ENCODE results near the gene SDC4.
A peak's percentile ranks its signal among the peaks of the same experiment; 100 is the strongest.

The SDC4 gene

DNA sequence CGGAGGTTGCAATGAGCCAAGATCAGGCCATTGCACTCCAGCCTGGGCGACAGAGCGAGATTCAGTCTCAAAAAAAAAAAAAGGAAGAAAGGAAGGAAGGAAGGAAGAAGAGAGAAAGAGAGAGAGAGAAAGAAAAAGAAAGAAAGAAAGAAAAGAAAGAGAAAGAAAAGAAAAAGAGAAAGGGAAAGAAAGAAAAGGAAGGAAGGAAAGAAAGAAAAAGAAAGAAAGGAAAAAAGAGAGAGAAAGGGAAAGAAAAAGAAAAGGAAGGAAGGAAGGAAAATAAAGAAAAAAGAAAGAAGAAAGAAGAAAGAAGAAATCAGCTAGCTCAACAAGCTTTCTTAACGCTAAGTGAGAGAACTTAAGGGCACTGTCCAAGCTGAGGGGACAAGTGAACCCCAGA lies 32.6 kb downstream of the SDC4 start:
- no peak for DNase-seq (ENCODE audit: low spot score in 2 of 2)
- Histone ChIP-seq H3K27me3 (ENCODE audit: low read depth) (no peaks in the 10 kb centered on the region), H3K9me3 (no peaks in the 10 kb centered on the region), H3K36me3 (replicated peaks) (no peaks in the 10 kb centered on the region), H3K4me1 (no peaks in the 10 kb centered on the region), H3K4me3 (no peak overlapping the region)
- in situ Hi-C loops (cut with MboI; ENCODE audit: low sequenced_read_pairs) = loop anchor here (10.0 kb wide), 2 partner anchors 119 to 459 kb away; no protein-coding TSS in a partner anchor

DNA sequence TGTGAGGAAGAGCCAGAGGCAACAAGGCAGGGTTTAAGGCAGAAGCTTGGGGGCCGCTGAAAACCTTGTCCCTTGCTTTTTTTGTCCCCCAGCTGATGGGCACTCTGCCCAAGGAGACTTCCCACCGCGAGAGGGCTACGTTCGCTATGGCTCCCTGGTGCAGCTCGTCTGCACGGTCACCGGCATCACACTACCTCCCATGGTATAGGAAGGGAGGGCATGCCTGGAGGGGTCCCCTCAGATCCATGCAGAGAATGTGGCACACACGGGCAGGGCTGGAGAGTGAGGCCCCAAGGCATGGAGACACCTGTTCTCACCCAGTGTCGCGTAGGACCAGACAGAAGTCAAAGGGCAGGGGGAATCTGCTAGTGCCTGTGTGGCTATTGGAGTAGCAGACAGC lies 34.3 kb downstream of the SDC4 start:
- in situ Hi-C loops (cut with MboI; ENCODE audit: low sequenced_read_pairs) = loop anchor here (10.0 kb wide), 2 partner anchors 121 to 461 kb away; no protein-coding TSS in a partner anchor
- H3K36me3 ChIP-seq (replicated peaks) = no peaks in the 10 kb centered on the region
- no peaks in the 10 kb centered on the region for H3K9me3 ChIP-seq
- no peak overlapping the region for H3K4me3 ChIP-seq
- no peaks in the 10 kb centered on the region for H3K27me3 ChIP-seq (ENCODE audit: low read depth)
- DNase-seq (ENCODE audit: low spot score in 2 of 2) = no peak
- no peaks in the 10 kb centered on the region for H3K4me1 ChIP-seq

DNA sequence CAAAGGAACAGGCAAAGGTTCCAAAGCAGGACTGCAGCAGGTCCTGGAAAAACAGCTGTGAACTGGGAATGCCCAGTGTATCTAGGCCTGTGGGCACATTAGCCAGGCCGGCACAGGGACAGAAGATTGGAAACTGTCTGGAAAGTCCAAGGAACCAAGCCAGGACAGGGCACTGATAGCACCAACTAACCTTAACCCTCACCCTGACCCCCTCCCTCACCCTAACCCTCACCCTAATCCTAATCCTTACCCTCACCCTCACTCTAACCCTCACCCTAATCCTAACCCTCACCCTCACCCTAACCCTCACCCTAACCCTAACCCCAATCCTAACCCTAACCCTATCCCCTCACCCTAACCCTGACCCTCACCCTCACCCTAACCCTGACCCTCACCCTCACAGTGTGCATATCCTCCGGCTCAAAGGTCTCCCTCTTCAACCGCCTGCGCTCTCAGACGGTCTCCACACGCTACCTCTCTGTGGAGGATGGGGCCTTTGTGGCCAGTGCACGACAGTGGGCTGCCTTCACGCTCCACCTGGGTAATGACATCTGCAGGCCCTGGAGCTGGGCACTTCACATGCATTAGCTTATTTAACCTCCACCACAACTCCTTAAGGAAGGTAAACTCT lies 35.0 kb downstream of the SDC4 start:
- Histone ChIP-seq H3K4me3 (no peak overlapping the region), H3K27me3 (ENCODE audit: low read depth) (no peaks in the 10 kb centered on the region), H3K4me1 (no peaks in the 10 kb centered on the region), H3K36me3 (replicated peaks) (no peaks in the 10 kb centered on the region), H3K9me3 (no peaks in the 10 kb centered on the region)
- no peak for DNase-seq (ENCODE audit: low spot score in 2 of 2)
- in situ Hi-C loops (cut with MboI; ENCODE audit: low sequenced_read_pairs) = loop anchor here (10.0 kb wide), 2 partner anchors 122 to 462 kb away; no protein-coding TSS in a partner anchor

DNA sequence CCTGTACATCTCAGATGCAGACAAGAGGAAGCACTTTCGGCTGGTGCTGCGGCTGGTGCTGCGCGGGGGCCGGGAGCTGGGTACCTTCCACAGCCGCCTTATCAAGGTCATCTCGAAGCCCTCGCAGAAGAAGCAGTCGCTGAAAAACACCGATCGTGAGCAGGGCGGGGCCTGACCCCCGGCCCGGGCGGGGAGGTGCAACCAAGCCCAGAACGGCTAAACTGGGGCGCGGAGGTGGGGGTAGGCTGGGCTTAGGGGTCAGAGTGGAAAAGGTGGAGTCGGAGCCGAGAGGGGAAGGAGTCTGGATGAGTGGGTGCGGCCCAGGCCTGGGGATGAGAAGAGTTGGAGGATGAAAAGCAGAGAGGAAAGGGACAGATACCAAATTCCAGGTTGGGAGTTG lies 36.0 kb downstream of the SDC4 start:
- Histone ChIP-seq H3K4me1 (no peaks in the 10 kb centered on the region), H3K4me3 (no peak overlapping the region), H3K27me3 (ENCODE audit: low read depth) (no peaks in the 10 kb centered on the region), H3K36me3 (replicated peaks) (no peaks in the 10 kb centered on the region), H3K9me3 (no peaks in the 10 kb centered on the region)
- in situ Hi-C loops (cut with MboI; ENCODE audit: low sequenced_read_pairs) = loop anchor here (10.0 kb wide), 2 partner anchors 123 to 463 kb away; no protein-coding TSS in a partner anchor
- DNase-seq (ENCODE audit: low spot score in 2 of 2) = no peak

DNA sequence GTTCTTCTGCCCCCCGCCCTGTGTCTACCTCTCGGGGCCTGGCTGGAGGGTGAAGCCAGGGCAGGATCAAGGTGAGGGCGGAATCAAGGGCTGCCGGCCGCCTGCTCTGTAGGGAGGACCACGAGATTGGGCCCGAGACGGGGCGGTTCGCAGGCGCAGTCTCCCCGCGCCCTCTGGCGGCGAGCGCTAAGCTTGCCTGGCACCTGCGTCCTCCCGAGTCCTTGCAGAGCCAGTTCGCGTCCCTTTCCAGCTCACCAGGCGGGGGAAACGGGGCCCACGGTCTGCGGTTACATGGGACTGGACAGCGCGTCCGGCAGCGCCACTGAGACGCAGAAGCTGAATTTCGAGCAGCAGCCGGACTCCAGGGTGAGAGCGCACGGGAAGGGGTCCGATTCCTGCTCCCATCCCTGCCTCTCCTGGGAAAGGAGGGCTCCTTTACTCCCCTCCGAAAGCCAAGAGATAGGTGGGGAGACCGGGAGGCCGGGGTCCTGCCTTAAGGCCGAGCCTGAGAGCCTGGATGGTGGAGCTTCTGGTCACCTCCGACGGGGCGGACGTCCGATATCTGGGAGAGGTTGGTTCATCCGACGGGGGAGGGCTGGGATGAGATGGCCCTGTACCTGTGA lies 36.5 kb downstream of the SDC4 start:
- DNase-seq (ENCODE audit: low spot score in 2 of 2) = peak; percentile 64 to 85
- Histone ChIP-seq H3K36me3 (replicated peaks) (no peaks in the 10 kb centered on the region), H3K4me1 (no peaks in the 10 kb centered on the region), H3K27me3 (ENCODE audit: low read depth) (no peaks in the 10 kb centered on the region), H3K9me3 (no peaks in the 10 kb centered on the region), H3K4me3 (no peak overlapping the region)
- in situ Hi-C loops (cut with MboI; ENCODE audit: low sequenced_read_pairs) = loop anchor here (10.0 kb wide), 2 partner anchors 123 to 463 kb away; no protein-coding TSS in a partner anchor

DNA sequence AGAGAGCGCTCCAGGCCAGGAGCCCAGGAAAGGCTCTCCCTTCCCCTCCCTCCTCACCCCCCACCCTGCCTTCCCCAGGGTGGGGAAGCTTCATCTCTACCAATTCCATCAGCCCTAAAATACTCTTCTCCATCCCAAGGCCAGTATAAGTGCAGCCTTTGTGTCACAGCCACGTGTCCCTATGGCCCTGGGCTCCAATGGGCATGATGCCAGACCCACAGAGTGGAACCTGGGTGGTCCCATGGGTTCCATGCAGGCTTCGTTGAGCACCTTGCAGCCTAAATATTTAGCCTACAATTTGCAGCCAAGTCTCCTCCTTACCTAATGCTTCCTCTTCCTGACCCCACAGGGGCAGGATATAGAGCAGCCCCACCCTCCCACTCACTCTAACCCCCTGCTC lies 39.1 kb downstream of the SDC4 start:
- Histone ChIP-seq H3K4me3 (no peak overlapping the region), H3K36me3 (replicated peaks) (no peaks in the 10 kb centered on the region), H3K27me3 (ENCODE audit: low read depth) (no peaks in the 10 kb centered on the region), H3K9me3 (no peaks in the 10 kb centered on the region), H3K4me1 (peaks cover 3% of the 10 kb centered on the region; the same call in 1 of the 2 replicates)
- DNase-seq (ENCODE audit: low spot score in 2 of 2) = no peak
- in situ Hi-C loops (cut with MboI; ENCODE audit: low sequenced_read_pairs) = no loop called here

DNA sequence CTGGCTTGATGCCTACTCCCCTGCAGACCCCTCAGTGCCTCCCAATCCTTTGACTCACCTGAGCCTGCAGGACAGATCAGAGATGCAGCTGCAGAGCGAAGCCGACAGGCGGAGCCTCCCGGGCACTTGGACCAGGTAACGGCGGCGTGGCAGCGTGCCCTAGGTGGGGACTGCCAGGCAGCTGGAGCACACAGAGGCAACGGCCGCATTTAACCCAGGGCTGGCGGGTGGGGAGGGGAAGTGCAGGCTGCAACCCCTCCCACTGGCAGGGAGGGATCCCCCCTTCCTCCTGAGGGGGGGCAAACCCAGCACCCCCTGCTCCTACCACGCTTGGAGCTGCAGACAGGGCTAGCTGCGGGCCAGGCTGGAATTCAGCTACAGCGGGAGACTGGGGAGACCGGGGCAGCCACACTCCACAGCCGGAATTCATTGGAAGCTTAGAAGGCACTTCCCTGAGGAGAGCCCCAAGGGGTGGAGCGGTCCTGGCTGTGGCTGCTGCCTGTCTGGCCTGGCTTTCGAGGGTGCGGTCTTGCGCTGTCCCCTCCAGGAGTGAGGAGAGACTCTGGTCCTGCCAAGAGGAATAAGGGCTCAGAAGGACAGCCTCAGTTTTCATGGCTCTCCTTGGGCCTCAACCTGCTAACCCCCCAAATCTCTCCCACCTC lies 40.0 kb downstream of the SDC4 start, which contains the start of gene MATN4:
TSS of gene MATN4 (minus strand) at position 183 of the 662 bp plus-strand sequence. CDS start 2,717 bp downstream, outside the sequence.
- Histone ChIP-seq H3K9me3 (no peaks in the 10 kb centered on the region), H3K27me3 (ENCODE audit: low read depth) (no peaks in the 10 kb centered on the region), H3K4me1 (peaks cover 3% of the 10 kb centered on the region; the same call in 1 of the 2 replicates), H3K4me3 (no peak within 1 kb of the TSS), H3K36me3 (replicated peaks) (no peaks in the 10 kb centered on the region)
- no peak for DNase-seq (ENCODE audit: low spot score in 2 of 2)
- in situ Hi-C loops (cut with MboI; ENCODE audit: low sequenced_read_pairs) = no loop called here

DNA sequence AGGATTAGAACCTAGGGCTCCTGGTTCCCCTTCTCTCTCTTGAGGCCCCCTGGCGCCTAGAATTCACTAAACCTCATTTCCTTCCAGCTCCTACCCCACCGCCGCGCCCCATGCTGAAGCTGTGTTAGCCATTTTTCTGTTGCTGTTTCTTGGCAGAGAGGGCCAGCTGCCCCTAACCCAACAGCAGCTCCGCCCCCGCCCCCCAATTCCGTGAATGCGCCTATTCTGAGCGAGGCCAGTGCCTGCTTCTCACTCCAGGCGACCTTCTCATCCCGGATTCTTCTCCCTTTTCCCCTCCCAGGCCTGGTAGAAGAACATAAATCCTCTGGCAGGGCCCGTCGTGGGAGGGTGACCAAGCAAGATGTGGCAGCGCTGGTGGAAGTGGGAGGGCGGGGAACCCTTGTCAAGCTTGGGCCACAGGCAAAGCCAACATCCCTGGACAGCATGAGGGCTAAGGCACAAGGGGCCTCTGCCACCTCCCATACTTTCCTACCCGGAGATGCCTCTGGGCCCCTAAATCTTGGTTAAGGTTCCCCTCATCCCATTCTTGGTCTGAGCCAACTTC lies 41.1 kb downstream of the SDC4 start:
- Histone ChIP-seq H3K4me3 (no peak overlapping the region), H3K4me1 (peaks cover 3% of the 10 kb centered on the region; the same call in 1 of the 2 replicates), H3K9me3 (no peaks in the 10 kb centered on the region), H3K27me3 (ENCODE audit: low read depth) (no peaks in the 10 kb centered on the region), H3K36me3 (replicated peaks) (no peaks in the 10 kb centered on the region)
- in situ Hi-C loops (cut with MboI; ENCODE audit: low sequenced_read_pairs) = no loop called here
- DNase-seq (ENCODE audit: low spot score in 2 of 2) = no peak

DNA sequence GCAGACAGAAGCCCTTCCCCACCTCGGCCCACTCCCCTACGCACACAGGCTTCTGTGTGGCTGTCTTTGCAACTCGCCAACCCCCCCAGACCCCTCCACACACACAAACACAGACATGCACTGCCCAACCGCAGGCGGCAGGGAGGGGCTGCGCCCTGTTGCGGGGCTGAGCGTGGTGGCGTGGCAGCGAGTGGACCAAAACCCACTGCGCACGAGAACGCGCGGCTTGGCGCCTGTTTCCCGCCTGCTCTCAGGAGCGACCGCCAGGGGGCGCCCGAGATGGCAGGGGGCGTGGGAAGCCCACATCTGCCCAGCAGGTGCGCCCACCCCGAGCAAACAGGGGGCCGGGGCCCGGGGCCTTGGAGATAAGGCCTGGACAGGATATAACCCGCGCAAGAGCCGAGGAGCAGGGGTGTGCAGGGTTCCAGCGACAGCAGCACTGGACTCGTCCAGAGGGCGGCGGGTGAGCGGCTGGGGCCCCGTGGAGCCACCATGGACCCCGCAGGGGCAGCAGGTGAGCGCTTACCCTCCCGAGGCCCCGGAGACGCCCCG lies 41.7 kb downstream of the SDC4 start, which contains the start of gene RBPJL:
TSS of gene RBPJL (plus strand) at position 410 of the 552 bp plus-strand sequence. CDS start at position 493, 83 bp downstream.
- in situ Hi-C loops (cut with MboI; ENCODE audit: low sequenced_read_pairs) = no loop called here
- Histone ChIP-seq H3K36me3 (replicated peaks) (no peaks in the 10 kb centered on the region), H3K9me3 (no peaks in the 10 kb centered on the region), H3K4me3 (no peak within 1 kb of the TSS), H3K4me1 (peaks cover 3% of the 10 kb centered on the region; the same call in 1 of the 2 replicates), H3K27me3 (ENCODE audit: low read depth) (no peaks in the 10 kb centered on the region)
- DNase-seq (ENCODE audit: low spot score in 2 of 2) = peak in 1 of 2 experiments; percentile 71

DNA sequence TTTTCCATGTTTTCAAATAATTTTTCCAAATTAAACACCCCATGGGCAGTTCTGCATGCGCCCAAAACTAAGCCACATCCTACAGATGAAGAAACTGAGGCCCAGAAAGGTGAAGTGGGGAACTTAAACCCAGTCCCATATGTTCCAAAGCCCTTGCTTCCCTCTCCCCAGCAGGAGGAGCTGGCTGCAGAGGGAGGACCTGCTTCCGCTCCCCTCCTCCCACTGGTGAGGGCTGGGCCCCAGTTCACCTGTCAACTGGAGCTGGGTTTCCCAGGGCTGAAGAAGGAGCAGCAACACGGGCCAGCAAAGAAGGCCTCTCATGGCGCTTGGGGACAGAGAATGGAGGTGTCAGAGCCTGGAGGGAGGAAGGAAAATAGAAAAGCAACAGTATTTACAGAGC lies 43.0 kb downstream of the SDC4 start:
- peaks cover 3% of the 10 kb centered on the region; the same call in 1 of the 2 replicates for H3K4me1 ChIP-seq
- H3K9me3 ChIP-seq = no peaks in the 10 kb centered on the region
- no peak for DNase-seq (ENCODE audit: low spot score in 2 of 2)
- H3K36me3 ChIP-seq (replicated peaks) = no peaks in the 10 kb centered on the region
- in situ Hi-C loops (cut with MboI; ENCODE audit: low sequenced_read_pairs) = no loop called here
- no peaks in the 10 kb centered on the region for H3K27me3 ChIP-seq (ENCODE audit: low read depth)
- H3K4me3 ChIP-seq = no peak overlapping the region

DNA sequence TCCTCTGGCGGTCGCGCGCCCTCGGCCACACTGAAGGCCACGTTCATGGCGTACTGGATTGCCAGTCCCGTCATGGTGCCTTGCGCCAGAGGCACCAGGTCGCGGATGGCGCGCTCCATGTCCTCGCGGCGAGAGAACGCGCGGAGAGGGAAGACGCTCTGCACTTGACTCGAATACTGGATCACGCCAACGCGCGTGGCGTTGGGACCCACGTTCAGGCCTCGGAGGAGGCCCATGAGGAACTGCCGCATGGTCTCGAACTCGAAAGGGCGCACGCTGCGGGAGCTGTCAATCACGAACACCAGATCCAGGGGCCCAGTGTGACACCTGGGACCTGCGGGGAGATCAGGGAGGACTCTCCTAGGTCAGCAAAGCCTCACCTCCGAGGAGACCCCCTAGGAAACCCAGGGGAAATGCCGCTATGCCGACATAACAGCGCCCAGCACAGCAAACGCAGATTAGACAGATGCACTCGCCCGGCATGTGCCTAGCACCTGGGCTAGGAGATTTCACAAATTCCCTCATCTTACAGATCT lies 43.7 kb downstream of the SDC4 start:
- H3K27me3 ChIP-seq (ENCODE audit: low read depth) = no peaks in the 10 kb centered on the region
- in situ Hi-C loops (cut with MboI; ENCODE audit: low sequenced_read_pairs) = no loop called here
- no peaks in the 10 kb centered on the region for H3K9me3 ChIP-seq
- peaks cover 3% of the 10 kb centered on the region; the same call in 1 of the 2 replicates for H3K4me1 ChIP-seq
- no peak for DNase-seq (ENCODE audit: low spot score in 2 of 2)
- no peak overlapping the region for H3K4me3 ChIP-seq
- no peaks in the 10 kb centered on the region for H3K36me3 ChIP-seq (replicated peaks)

DNA sequence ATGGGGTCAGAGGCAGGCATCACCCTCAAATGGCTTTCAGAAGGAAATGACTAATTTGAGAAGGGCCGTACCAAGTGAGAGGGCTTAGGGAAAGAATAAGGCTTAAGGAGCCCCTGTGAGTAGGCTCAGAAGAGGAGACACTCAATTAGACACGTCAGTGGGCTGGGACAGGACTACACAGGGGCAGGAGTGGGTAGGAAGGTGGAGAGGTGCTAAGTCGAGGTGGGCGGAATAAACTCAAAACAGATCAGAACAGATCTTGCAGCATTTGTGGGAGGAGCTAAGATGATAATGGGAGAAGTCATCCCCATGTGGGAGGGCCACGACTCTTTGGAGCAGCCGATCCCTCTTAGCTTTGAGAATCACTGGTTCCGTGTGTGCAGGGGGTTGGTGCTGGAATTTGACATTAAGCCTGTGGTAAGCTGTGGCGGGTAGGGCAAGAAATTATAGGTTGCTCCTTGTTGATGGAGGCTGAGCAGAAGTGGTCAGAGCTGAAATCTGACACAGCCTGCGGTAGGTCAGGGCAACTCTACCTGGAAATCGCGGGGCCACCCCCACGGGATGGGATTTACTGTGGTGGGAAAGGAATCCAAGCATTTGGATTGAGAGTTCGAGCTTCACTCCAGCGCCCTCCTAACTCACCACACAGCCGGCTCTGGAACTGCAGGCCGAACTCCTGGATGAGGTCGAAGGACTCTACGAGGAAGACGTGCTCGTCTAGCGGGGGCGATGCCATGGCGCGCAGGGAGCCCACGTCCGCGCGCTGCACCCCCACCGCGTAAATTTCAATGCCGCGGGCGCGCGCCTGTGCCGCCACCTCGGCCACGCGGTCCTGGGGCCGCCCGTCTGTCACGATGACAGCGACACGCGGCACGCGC lies 44.4 kb downstream of the SDC4 start:
- no peak for DNase-seq (ENCODE audit: low spot score in 2 of 2)
- H3K36me3 ChIP-seq (replicated peaks) = no peaks in the 10 kb centered on the region
- in situ Hi-C loops (cut with MboI; ENCODE audit: low sequenced_read_pairs) = no loop called here
- H3K4me1 ChIP-seq = peaks cover 3% of the 10 kb centered on the region; the same call in 1 of the 2 replicates
- H3K9me3 ChIP-seq = no peaks in the 10 kb centered on the region
- H3K4me3 ChIP-seq = no peak overlapping the region
- no peaks in the 10 kb centered on the region for H3K27me3 ChIP-seq (ENCODE audit: low read depth)
